HL-60 (cell line): ENCODE results near the gene SEC16B.

Experiments
- CTCF ChIP-seq: IDR thresholded peaks from one replicate; pipeline ENCODE4 v1.5.1; 2011; ENCODE audit warnings: low read length, control low read depth, inconsistent platforms; ENCODE audit not compliant: insufficient read depth
- GABPA ChIP-seq: IDR thresholded peaks from 2 replicates; pipeline ENCODE4 v1.6.1; 2012; ENCODE audit warnings: low read depth
- POLR2AphosphoS5 ChIP-seq: IDR thresholded peaks from 2 replicates; pipeline ENCODE4 v1.6.1; 2012; ENCODE audit warnings: low read depth
- SPI1 ChIP-seq: IDR thresholded peaks from 2 replicates; pipeline ENCODE4 v1.6.1; 2012; ENCODE audit warnings: low read depth, mild to moderate bottlenecking, borderline replicate concordance
- TF ChIP-seq, protein P1 (sequence below): IDR thresholded peaks from 2 replicates; pipeline ENCODE4 v1.6.1; 2012; ENCODE audit warnings: low read depth; ENCODE audit not compliant: insufficient replicate concordance

DNA sequence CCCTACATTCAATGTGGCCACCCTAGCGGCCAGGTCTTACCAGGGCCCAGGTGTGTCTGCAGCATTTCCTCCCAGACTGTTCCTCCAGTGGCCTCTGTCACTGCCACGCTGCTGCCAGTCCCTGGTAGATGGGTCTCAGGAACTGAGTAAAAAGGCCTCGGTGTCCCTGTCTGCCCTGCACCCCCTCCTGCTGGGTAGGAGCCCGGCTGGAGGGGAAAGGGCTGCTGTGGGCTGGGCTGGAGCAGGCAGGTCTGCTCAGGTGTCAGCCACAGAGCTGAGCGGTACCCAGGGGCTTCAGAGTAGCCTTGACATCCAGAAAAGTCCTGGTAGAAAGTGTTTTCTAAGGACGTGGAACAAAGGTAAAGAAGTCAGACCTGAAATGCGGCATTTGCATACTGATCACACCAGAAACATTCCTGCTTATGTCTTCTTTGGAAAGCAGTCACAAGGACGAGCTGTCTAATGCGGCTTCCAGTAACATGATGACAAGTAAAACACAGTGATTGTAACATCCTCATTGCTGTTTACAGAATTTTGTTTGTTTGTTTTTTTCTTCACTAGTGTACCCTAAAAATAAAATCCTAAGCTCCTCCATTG lies 32.6 kb downstream of the SEC16B start:
- TF ChIP-seq CTCF: no peak
- TF ChIP-seq POLR2AphosphoS5: no peak
- TF ChIP-seq, protein P1, sequence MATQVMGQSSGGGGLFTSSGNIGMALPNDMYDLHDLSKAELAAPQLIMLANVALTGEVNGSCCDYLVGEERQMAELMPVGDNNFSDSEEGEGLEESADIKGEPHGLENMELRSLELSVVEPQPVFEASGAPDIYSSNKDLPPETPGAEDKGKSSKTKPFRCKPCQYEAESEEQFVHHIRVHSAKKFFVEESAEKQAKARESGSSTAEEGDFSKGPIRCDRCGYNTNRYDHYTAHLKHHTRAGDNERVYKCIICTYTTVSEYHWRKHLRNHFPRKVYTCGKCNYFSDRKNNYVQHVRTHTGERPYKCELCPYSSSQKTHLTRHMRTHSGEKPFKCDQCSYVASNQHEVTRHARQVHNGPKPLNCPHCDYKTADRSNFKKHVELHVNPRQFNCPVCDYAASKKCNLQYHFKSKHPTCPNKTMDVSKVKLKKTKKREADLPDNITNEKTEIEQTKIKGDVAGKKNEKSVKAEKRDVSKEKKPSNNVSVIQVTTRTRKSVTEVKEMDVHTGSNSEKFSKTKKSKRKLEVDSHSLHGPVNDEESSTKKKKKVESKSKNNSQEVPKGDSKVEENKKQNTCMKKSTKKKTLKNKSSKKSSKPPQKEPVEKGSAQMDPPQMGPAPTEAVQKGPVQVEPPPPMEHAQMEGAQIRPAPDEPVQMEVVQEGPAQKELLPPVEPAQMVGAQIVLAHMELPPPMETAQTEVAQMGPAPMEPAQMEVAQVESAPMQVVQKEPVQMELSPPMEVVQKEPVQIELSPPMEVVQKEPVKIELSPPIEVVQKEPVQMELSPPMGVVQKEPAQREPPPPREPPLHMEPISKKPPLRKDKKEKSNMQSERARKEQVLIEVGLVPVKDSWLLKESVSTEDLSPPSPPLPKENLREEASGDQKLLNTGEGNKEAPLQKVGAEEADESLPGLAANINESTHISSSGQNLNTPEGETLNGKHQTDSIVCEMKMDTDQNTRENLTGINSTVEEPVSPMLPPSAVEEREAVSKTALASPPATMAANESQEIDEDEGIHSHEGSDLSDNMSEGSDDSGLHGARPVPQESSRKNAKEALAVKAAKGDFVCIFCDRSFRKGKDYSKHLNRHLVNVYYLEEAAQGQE: no peak
- no peak for TF ChIP-seq GABPA
- no peak for TF ChIP-seq SPI1
